ENCODE data around the gene ARHGEF38. TPM values are rescaled to one million over a fixed set of nuclear protein-coding genes. Genes with fewer than 3 reads are reported as not detected.

ARHGEF38 gene
- total and polyA plus RNA-seq, 8 donors: 0.61 to 23.2 (median 2.5) TPM

DNA sequence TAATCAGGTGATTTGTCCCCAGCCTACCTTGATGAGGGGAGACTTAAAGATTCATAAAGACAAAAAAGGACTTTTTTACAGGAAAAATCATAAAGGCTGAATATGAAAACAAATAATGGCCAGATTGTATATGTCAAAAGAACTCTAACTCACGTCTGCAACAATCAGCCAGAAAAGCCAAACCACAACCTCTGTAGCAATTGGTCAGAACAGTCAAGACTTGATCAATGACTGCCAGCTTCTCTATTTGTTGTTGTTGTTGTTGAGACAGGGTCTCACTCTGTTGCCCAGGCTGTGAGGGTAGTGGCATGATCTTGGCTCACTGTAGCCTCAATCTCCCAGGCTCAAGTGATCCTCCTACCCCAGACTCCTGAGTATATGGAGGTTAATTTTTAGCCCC, 42.7 kb upstream of the ARHGEF38 start:
- Histone ChIP-seq H3K27ac (no peak overlapping the region), H3K27me3 (no peaks in the 10 kb centered on the region), H3K4me3 (no peak overlapping the region), H3K36me3 (no peaks in the 10 kb centered on the region), H3K4me1 (no peaks in the 10 kb centered on the region), H3K9me3 (no peaks in the 10 kb centered on the region)
- no peak for TF ChIP-seq POLR2AphosphoS5 (IDR thresholded peaks at IDR 0.05)
- TF ChIP-seq POLR2A (IDR thresholded peaks at IDR 0.05): no peak
- TF ChIP-seq EP300 (IDR thresholded peaks at IDR 0.05): no peak
- TF ChIP-seq, protein P1, sequence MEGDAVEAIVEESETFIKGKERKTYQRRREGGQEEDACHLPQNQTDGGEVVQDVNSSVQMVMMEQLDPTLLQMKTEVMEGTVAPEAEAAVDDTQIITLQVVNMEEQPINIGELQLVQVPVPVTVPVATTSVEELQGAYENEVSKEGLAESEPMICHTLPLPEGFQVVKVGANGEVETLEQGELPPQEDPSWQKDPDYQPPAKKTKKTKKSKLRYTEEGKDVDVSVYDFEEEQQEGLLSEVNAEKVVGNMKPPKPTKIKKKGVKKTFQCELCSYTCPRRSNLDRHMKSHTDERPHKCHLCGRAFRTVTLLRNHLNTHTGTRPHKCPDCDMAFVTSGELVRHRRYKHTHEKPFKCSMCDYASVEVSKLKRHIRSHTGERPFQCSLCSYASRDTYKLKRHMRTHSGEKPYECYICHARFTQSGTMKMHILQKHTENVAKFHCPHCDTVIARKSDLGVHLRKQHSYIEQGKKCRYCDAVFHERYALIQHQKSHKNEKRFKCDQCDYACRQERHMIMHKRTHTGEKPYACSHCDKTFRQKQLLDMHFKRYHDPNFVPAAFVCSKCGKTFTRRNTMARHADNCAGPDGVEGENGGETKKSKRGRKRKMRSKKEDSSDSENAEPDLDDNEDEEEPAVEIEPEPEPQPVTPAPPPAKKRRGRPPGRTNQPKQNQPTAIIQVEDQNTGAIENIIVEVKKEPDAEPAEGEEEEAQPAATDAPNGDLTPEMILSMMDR (IDR thresholded peaks at IDR 0.05): no peak
- no peak for DNase-seq
- intact Hi-C loops (cut with DNase I; ENCODE audit: low total_unique reads): loop anchor here (10.0 kb wide), 1 partner anchor 195 kb away; the partner anchor contains the start of genes GSTCD and INTS12
- 41 to 71% (median 57%) methylated on average over 1 of the region's 1 CpG for WGBS, 5 donors

- DNase-seq: no peak
- H3K36me3 ChIP-seq: no peaks in the 10 kb centered on the region
- H3K4me3 ChIP-seq: no peak overlapping the region
- H3K27me3 ChIP-seq: no peaks in the 10 kb centered on the region
- intact Hi-C loops (cut with DNase I; ENCODE audit: low total_unique reads): loop anchor here (10.0 kb wide), 1 partner anchor 195 kb away; the partner anchor contains the start of genes GSTCD and INTS12
- peaks cover 0 to 4% (median 0%) of the 10 kb centered on the region in 4 donors for H3K9me3 ChIP-seq
- no peak overlapping the region for H3K27ac ChIP-seq
- H3K4me1 ChIP-seq: no peaks in the 10 kb centered on the region
- no peak for TF ChIP-seq POLR2A (IDR thresholded peaks at IDR 0.05)
- no peak for TF ChIP-seq POLR2AphosphoS5 (IDR thresholded peaks at IDR 0.05)
- TF ChIP-seq, protein P1 (IDR thresholded peaks at IDR 0.05): no peak
- TF ChIP-seq EP300 (IDR thresholded peaks at IDR 0.05): no peak
- WGBS, 5 donors: 63 to 70% (median 67%) methylated on average over 2 of the region's 2 CpGs
These were observed 42.2 kb upstream of the ARHGEF38 start for GRCh38 chr4:105510245-105510644.

DNA sequence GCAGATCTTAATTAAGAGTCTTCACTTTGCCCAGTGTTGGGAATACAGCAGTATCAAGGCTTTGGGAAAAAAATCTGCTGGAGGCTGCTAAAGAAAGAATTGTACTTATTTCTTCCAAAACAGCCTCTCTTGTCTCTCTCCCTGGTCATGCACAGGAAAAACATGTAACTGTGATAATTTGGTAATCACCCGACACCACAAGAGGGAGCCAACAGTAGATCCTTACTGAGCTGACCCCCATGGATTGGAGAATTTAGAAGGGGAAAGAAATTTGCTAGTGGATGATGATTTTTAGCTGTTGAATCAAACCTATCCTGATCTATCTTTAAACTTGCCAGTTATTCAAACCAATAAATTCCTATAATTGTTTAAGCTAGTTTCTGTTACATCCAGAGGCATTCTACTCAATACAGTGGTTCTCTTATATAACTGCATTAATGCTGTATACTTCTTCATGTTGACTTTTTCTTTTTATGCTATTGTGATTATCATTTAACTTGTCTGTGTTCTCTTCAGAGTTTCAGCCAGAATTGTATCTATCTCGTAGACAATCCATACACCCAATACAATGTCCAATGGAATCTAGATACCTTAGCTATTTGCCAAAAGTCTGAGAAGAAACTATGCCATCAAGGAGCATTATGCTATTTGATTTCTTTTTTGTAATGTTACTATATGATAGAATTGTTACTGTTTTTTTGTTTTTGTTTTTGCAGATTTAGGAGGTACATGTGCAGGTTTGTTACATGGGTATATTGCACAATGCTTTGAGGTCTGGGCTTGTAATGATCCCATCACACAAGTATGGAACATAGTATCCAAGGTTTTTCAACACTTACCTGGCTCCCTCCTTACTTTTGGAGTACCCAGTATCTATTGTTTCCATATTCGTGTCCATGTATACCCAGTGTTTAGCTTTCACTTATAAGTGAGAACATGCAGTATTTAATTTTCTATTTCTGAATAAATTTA, 31.3 kb upstream of the ARHGEF38 start:
- WGBS, 5 donors: 5 to 15% (median 10%) methylated on average over 3 of the region's 3 CpGs
- peak; percentile 34 to 81 for DNase-seq
- intact Hi-C loops (cut with DNase I; ENCODE audit: low total_unique reads): no loop called here

GRCh38 chr4:105526656-105527055, 25.8 kb upstream of the ARHGEF38 start:
- H3K9me3 ChIP-seq: no peaks in the 10 kb centered on the region
- H3K36me3 ChIP-seq: no peaks in the 10 kb centered on the region
- no peak for DNase-seq
- no peaks in the 10 kb centered on the region for H3K4me1 ChIP-seq
- WGBS, 5 donors: 91 to 94% (median 94%) methylated on average over 14 to 15 of the region's 15 CpGs
- intact Hi-C loops (cut with DNase I; ENCODE audit: low total_unique reads): no loop called here
- peaks cover 0 to 11% (median 0%) of the 10 kb centered on the region in 3 donors for H3K27me3 ChIP-seq
- no peak overlapping the region for H3K4me3 ChIP-seq
- H3K27ac ChIP-seq: no peak overlapping the region
- TF ChIP-seq EP300 (IDR thresholded peaks at IDR 0.05): no peak
- TF ChIP-seq POLR2AphosphoS5 (IDR thresholded peaks at IDR 0.05): no peak
- no peak for TF ChIP-seq POLR2A (IDR thresholded peaks at IDR 0.05)
- TF ChIP-seq, protein P1 (IDR thresholded peaks at IDR 0.05): no peak

More for the DNA sequence above, 31.3 kb upstream of the ARHGEF38 start:
- Histone ChIP-seq H3K27me3 (no peaks in the 10 kb centered on the region), H3K27ac (no peak overlapping the region), H3K4me3 (no peak overlapping the region), H3K9me3 (no peaks in the 10 kb centered on the region), H3K36me3 (no peaks in the 10 kb centered on the region), H3K4me1 (no peaks in the 10 kb centered on the region)
- TF ChIP-seq, protein P1 (IDR thresholded peaks at IDR 0.05): peak in 5 of 7 experiments; percentile 52 to 68 (median 60)
- peak in 1 of 3 donors; percentile 12 for TF ChIP-seq POLR2AphosphoS5 (IDR thresholded peaks at IDR 0.05)
- no peak for TF ChIP-seq EP300 (IDR thresholded peaks at IDR 0.05)
- TF ChIP-seq POLR2A (IDR thresholded peaks at IDR 0.05): no peak
